ENCODE data around the gene CCDC33.

GRCh38 chr15:74382004-74382816, 146.1 kb downstream of the CCDC33 start:
- TF ChIP-seq CTCF (IDR thresholded peaks at IDR 0.05; ENCODE audit: insufficient read depth, low read depth, low read length) (peak; percentile 81), EZH2 (IDR thresholded peaks at IDR 0.05; ENCODE audit: insufficient read depth, low read length) (no peak)
